Subcutaneous adipose tissue (tissue), 4 donors: ENCODE results near the gene PIGV. TPM values are rescaled to one million over a fixed set of nuclear protein-coding genes. Genes with fewer than 3 reads are reported as not detected.

ENCODE experiments used
- total RNA-seq, 4 donors: library from RNA; depleted of rRNA; stranded (reverse); fragments of >200 nt; gene quantifications; one replicate each; pipeline ENCODE4 v1.1.0, GENCODE V29; 2016
- TF ChIP-seq, protein P1 (sequence below): fragments of 450-650 bp; IDR thresholded peaks from one replicate; pipeline ENCODE4 v1.5.1; 2016; ENCODE audit warnings: low read depth, mild to moderate bottlenecking, control low read depth, antibody characterized with exemption, moderate library complexity

The PIGV gene
- total RNA-seq, 4 donors from 2014 or later = 8.3 to 24.7 (median 19.2) TPM

DNA sequence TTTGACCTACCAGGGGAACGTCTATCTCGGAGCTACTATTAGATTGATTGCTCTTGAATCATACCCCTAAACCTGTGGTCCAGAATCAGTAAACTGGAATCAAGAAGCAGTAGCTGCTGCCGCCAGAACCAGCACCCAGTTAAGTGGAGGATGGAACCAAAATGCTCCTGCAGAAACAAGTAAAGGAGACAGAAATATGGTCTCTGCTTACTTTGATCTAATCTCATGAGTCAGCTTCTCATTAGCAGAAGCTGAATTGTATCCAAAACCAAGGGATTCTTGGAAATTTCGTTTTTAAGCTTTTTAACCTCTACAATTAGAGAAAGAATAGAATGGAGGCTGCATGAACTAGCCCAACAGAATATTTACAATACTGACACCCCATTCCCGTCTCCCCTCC lies 42.6 kb upstream of the PIGV start:
- TF ChIP-seq, protein P1, sequence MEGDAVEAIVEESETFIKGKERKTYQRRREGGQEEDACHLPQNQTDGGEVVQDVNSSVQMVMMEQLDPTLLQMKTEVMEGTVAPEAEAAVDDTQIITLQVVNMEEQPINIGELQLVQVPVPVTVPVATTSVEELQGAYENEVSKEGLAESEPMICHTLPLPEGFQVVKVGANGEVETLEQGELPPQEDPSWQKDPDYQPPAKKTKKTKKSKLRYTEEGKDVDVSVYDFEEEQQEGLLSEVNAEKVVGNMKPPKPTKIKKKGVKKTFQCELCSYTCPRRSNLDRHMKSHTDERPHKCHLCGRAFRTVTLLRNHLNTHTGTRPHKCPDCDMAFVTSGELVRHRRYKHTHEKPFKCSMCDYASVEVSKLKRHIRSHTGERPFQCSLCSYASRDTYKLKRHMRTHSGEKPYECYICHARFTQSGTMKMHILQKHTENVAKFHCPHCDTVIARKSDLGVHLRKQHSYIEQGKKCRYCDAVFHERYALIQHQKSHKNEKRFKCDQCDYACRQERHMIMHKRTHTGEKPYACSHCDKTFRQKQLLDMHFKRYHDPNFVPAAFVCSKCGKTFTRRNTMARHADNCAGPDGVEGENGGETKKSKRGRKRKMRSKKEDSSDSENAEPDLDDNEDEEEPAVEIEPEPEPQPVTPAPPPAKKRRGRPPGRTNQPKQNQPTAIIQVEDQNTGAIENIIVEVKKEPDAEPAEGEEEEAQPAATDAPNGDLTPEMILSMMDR = no peak

DNA sequence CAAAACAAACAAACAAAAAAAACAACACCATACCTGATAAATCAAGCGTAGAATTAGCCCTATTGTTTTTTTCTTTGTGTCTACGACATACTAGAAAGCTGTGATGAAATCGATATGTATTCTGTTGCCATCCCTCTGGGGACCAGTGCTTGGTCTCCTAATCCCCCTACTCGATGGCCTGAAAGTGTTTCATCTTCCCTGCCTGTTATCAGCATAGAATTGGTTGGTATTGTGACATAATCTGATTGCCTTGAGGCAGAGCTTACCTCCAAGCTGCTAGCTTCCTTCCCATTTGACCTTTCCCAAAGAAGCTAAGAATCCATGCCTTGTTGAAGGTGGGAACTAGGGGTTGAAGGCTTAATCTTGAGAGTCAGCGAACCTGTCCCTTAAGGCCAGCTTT lies 40.7 kb upstream of the PIGV start:
- TF ChIP-seq, protein P1 = no peak

DNA sequence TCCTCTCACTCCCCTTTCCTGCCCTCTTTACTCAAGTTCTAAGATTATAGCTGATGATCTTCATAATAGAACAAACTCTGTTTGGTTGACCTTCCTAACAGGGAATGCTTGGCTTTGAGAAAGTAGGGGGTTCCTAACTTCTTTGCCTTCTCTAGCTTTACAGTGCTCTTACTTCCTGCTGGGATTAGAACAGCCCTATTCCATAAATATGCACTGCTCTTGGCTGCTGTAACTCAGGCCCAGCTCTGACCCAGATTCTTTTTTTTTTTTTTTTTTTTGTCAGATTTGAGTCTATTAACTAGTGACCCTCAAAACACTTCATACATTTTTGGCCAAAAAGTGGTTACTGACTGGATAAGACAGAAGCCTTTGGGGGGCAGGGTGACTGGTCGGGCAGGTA lies 39.4 kb upstream of the PIGV start:
- TF ChIP-seq, protein P1 = no peak

DNA sequence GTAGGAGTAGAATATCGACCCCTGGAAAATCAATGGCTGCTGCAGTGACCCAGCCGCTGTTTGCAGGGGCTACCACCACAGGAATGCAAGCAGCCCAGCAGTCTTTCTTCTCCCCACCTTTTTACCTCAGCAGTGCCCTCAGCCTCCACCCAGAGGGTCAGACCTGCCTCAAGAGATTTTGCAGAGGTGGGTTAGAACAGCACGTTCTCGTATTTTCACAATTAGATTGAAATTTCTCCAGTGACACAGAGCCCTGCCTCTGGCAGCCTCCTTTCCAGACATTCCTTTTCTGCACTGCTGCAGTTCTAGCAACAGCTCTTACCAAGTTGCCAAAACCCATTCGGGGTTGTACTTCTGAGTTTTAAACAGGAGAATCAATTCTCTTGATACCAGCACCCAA lies 38.3 kb upstream of the PIGV start:
- TF ChIP-seq, protein P1 = no peak

DNA sequence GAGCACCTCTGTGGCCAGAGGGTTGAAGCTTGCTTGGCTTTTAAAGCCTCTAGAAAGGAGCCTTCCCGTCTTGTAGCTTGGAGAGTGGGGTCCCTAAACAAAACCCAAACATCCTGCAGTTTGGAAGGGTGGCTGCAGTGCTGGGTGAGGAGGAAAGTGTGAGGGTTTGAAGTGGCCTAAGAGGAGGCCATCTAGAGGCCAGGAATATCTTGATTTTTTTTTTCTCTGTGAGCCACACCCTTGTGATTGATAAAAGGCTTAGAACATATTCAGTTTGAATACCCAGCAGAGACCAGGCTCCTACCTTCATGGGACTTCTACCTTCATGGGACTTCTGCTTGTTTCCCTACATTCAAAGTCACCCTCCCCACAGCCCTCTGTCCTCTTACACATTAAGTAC lies 37.3 kb upstream of the PIGV start:
- TF ChIP-seq, protein P1 = no peak

DNA sequence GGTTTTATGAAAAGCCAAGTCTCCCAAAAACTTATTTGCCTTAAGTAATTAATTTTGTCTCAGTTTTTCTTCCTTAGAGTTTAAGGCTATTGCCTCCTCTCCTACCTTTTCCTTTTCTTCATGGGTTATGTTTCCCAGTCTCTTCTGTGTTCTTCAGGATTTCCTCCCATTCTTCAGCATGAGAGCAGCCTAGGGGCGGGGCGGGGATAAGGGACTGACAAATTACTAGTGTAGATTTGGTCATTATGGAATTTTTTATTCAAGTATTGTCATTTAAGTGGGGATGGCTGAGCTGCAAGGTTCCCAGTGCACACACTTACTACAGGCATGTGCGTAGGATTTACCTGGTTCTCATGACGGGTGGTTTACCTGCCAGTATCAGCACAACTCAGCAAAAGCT lies 35.2 kb upstream of the PIGV start:
- TF ChIP-seq, protein P1 = no peak

DNA sequence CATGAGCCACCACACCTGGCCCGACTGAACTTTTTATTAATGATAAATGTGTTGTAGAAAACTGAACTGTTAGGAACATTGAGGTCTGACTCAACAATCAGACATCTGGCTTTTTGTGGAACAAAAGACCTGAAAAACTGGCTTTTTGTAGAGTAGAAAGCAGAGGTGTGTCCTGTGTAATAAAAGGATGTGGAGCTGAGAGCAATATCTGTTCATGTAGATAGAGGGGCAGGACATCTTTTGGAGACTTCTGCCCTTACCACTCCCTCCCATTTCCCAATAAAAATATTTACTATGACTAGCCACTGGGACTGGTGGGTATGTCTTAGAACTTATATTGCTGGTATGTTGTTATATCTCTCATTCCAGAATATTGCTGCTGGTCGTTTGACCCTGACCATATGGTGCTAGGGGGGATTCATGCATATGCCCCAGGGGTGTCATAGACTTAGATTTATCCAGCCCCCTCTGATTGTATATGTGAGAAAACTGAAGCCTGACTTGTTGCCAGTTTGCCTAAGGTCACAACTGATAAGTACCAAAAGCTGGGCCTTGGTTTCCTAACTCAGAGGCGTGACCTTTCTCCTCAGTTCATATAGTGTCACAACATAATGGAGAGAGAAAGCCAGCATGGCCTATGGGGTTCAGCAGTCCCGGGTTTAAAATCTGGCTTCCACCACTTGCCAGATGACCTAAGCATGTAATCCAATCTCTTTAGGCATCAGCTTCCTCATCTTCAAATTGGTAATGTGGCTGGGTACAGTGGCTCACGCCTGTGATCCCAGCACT lies 33.5 kb upstream of the PIGV start:
- TF ChIP-seq, protein P1 = no peak
